ENCODE data around the gene SERINC4. TPM values are rescaled to one million over a fixed set of nuclear protein-coding genes. Genes with fewer than 3 reads are reported as not detected.

The SERINC4 gene
- total RNA-seq, 1 experiment from 2014 or later, result 0.17 TPM

DNA sequence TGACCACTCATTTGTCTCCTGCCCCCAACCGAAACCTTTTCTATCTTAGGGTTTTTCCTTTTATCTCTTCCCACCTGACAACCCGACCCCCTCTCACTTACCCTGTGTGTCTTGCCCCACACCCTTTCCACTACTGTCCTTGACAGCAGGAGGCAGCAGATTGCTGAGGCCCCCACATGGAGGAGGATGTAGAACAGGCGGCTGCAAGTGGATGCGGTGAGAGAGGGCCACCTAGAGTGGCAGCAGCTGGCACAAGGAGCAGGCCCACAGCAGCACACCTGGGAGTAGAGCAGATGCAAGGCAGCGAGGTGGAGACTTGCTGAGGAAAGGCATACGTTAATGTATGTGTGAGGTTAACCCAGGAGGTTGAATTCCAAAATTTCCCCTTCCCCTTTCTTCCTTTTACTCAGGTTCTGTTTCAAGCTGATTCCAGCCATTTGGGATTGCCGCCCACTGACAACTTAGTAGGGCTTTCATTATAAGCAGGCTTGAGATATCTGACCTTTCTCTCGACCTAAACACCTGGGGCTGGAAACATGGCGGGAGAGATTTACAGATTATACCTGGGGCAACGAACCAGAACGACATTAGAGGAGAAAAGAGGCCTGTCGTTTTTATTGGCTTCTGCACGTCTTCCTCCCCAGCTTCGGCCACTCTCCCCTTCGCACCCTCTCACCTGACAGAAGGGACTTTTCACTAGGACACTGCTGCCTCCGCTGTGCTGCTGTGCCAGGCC lies 643 bp downstream of the SERINC4 start:
- Mint-ChIP-seq H3K27ac (peak overlapping the region in 2 of 3 experiments; percentile 87 to 94; a peak in 4 of 7 replicates), H3K36me3 (ENCODE audit: insufficient read depth in 1 of 3, low read depth in 3 of 3) (peaks cover 43 to 81% (median 55%) of the 10 kb centered on the region in 3 experiments), H3K9me3 (no peaks in the 10 kb centered on the region), H3K4me1 (peaks cover 59 to 64% of the 10 kb centered on the region in 2 experiments), H3K27me3 (ENCODE audit: low read depth) (no peaks in the 10 kb centered on the region; the same call in 1 of the 2 replicates), H3K4me3 (peak overlapping the region in 1 of 2 experiments; percentile 99; a peak in 2 of 5 replicates)
- peak; percentile 51 for DNase-seq
- Histone ChIP-seq H2BK12ac (ENCODE audit: insufficient read length, low read depth, low read length) (no peak overlapping the region), H3T11ph (ENCODE audit: low read length) (no peak overlapping the region), H3K14ac (ENCODE audit: insufficient read depth, low read length) (no peak overlapping the region), H3K18ac (ENCODE audit: insufficient read length, low read depth, low read length) (no peak overlapping the region), H3K23ac (ENCODE audit: insufficient read length, low read depth, low read length) (no peak overlapping the region), H3K79me1 (ENCODE audit: insufficient read depth, low read depth, low read length, poor library complexity, severe bottlenecking) (peaks cover under 1% of the 10 kb centered on the region), H3K9me3 (ENCODE audit: control insufficient read depth, low read depth, low read length) (no peaks in the 10 kb centered on the region), H4K5ac (ENCODE audit: insufficient read length, low read depth, low read length) (no peak overlapping the region), H4K8ac (replicated peaks; ENCODE audit: insufficient read length, low read depth, low read length) (no peak overlapping the region), H3K27me3 (ENCODE audit: insufficient read depth, low read length) (no peaks in the 10 kb centered on the region), H2BK5ac (ENCODE audit: insufficient read length, low read length) (no peak overlapping the region), H3K9ac (ENCODE audit: extremely low read depth, insufficient read length, low read length) (no peak overlapping the region), H3K4me2 (ENCODE audit: insufficient read depth, insufficient read length, low read length) (no peak overlapping the region), H2AK5ac (ENCODE audit: insufficient read length, low read length) (no peak overlapping the region), H2BK20ac (ENCODE audit: low read depth, low read length, poor library complexity, severe bottlenecking) (no peak overlapping the region), H3K4me1 (ENCODE audit: insufficient read depth, low read length) (peaks cover 9% of the 10 kb centered on the region; the same call in 1 of the 2 replicates), H3K79me2 (ENCODE audit: insufficient read depth, low read length) (no peaks in the 10 kb centered on the region), H4K20me1 (ENCODE audit: control insufficient read depth, insufficient read depth, insufficient read length) (no peaks in the 10 kb centered on the region), H3K23me2 (ENCODE audit: insufficient read length, low read depth, low read length, poor library complexity, severe bottlenecking) (peaks cover 4% of the 10 kb centered on the region), H3K56ac (ENCODE audit: insufficient read length, low read depth, low read length) (no peak overlapping the region), H2AFZ (ENCODE audit: low read length) (no peak overlapping the region), H3K27ac (ENCODE audit: insufficient read length, low read depth, low read length) (no peak overlapping the region), H2BK120ac (ENCODE audit: low read depth, low read length, poor library complexity, severe bottlenecking) (no peak overlapping the region), H2BK15ac (ENCODE audit: low read depth, low read length) (no peak overlapping the region), H3K4ac (ENCODE audit: low read depth, low read length) (no peak overlapping the region), H4K91ac (ENCODE audit: insufficient read length, low read depth, low read length) (no peak overlapping the region)
- WGBS (ENCODE audit: extremely low coverage, insufficient read length, low lambda C conversion rate), result no CpG with 5 or more reads among the region's 16 CpGs
- TF ChIP-seq, protein P1, sequence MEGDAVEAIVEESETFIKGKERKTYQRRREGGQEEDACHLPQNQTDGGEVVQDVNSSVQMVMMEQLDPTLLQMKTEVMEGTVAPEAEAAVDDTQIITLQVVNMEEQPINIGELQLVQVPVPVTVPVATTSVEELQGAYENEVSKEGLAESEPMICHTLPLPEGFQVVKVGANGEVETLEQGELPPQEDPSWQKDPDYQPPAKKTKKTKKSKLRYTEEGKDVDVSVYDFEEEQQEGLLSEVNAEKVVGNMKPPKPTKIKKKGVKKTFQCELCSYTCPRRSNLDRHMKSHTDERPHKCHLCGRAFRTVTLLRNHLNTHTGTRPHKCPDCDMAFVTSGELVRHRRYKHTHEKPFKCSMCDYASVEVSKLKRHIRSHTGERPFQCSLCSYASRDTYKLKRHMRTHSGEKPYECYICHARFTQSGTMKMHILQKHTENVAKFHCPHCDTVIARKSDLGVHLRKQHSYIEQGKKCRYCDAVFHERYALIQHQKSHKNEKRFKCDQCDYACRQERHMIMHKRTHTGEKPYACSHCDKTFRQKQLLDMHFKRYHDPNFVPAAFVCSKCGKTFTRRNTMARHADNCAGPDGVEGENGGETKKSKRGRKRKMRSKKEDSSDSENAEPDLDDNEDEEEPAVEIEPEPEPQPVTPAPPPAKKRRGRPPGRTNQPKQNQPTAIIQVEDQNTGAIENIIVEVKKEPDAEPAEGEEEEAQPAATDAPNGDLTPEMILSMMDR (conservative IDR thresholded peaks at IDR 0.05), result no peak

Data from H9 (cell line).